Astrocyte (in vitro differentiated cells and primary cell): Measurements from ENCODE around the gene GMPS. TPM values are rescaled to one million over a fixed set of nuclear protein-coding genes. Genes with fewer than 3 reads are reported as not detected.
A peak's percentile ranks its signal among the peaks of the same experiment; 100 is the strongest.

Experiments used
- DNase-seq: peaks from one replicate; pipeline ENCODE4 v3.0.0-alpha.2; 2010; ENCODE audit warnings: low read depth
- FAIRE-seq: peaks from 2 replicates; lab custom pipeline; 2011; peaks lifted over from hg19 to GRCh38; lab: Jason Lieb, UNC
- H2AFZ ChIP-seq: 2 replicates; pipeline ENCODE4 v1.6.0; 2012; ENCODE audit warnings: low read depth, low read length, inconsistent platforms
- H3K27ac ChIP-seq: 2 replicates; pipeline ENCODE4 v1.5.1; 2011; ENCODE audit warnings: low read depth, low read length, inconsistent platforms
- H3K27me3 ChIP-seq: 2 replicates; pipeline ENCODE4 v1.6.0; 2011; ENCODE audit warnings: low read length, inconsistent platforms; ENCODE audit not compliant: insufficient read depth
- H3K36me3 ChIP-seq: 2 replicates; pipeline ENCODE4 v1.5.1; 2011; ENCODE audit warnings: low read length, inconsistent platforms; ENCODE audit not compliant: insufficient read depth
- H3K4me1 ChIP-seq: 2 replicates; pipeline ENCODE4 v1.5.1; 2011; ENCODE audit warnings: low read length, inconsistent platforms; ENCODE audit not compliant: insufficient read depth
- H3K4me2 ChIP-seq: 2 replicates; pipeline ENCODE4 v1.6.0; 2012; ENCODE audit warnings: low read length, inconsistent platforms
- H3K4me3 ChIP-seq: 2 replicates; pipeline ENCODE4 v1.5.1; 2011; ENCODE audit warnings: low read depth, mild to moderate bottlenecking, low read length, inconsistent platforms; ENCODE audit not compliant: insufficient read depth
- H3K79me2 ChIP-seq: 2 replicates; pipeline ENCODE4 v1.6.0; 2012; ENCODE audit warnings: mild to moderate bottlenecking, low read length, inconsistent platforms; ENCODE audit not compliant: insufficient read depth
- H3K9ac ChIP-seq: 2 replicates; pipeline ENCODE4 v1.6.0; 2012; ENCODE audit warnings: mild to moderate bottlenecking, low read length, inconsistent platforms
- H3K9me3 ChIP-seq: 2 replicates; pipeline ENCODE4 v1.5.1; 2012; ENCODE audit warnings: low read depth, mild to moderate bottlenecking, low read length, inconsistent platforms; ENCODE audit not compliant: insufficient read depth
- H4K20me1 ChIP-seq: 2 replicates; pipeline ENCODE4 v1.6.0; 2012; ENCODE audit warnings: low read length, inconsistent platforms; ENCODE audit not compliant: insufficient read depth
- H3K27ac Mint-ChIP-seq: one replicate; pipeline ENCODE4 v1.8.0; 2021; ENCODE audit warnings: mild to moderate bottlenecking, mixed read lengths; ENCODE audit not compliant: unreplicated experiment
- H3K27me3 Mint-ChIP-seq: one replicate; pipeline ENCODE4 v1.8.0; 2021; ENCODE audit warnings: low read depth, mixed read lengths; ENCODE audit not compliant: unreplicated experiment
- H3K36me3 Mint-ChIP-seq: one replicate; pipeline ENCODE4 v1.8.0; 2021; ENCODE audit warnings: low read depth, mixed read lengths; ENCODE audit not compliant: unreplicated experiment
- H3K4me1 Mint-ChIP-seq: one replicate; pipeline ENCODE4 v1.8.0; 2021; ENCODE audit warnings: low read depth, mixed read lengths; ENCODE audit not compliant: unreplicated experiment
- H3K4me3 Mint-ChIP-seq: one replicate; pipeline ENCODE4 v1.8.0; 2021; ENCODE audit warnings: mild to moderate bottlenecking, moderate library complexity, mixed read lengths; ENCODE audit not compliant: unreplicated experiment
- H3K9me3 Mint-ChIP-seq: one replicate; pipeline ENCODE4 v1.8.0; 2021; ENCODE audit warnings: mild to moderate bottlenecking, mixed read lengths; ENCODE audit not compliant: unreplicated experiment
- EZH2 ChIP-seq: IDR thresholded peaks from 2 replicates; pipeline ENCODE4 v1.6.1; 2012; ENCODE audit warnings: mild to moderate bottlenecking, low read length, inconsistent platforms; ENCODE audit not compliant: insufficient read depth
- total RNA-seq: library from RNA; stranded (reverse); gene quantifications from 2 replicates; pipeline ENCODE4 v1.2.1, GENCODE V29; 2021
- TF ChIP-seq, protein P1 (sequence below): IDR thresholded peaks from 2 replicates; pipeline ENCODE4 v1.5.1; 2011; ENCODE audit warnings: low read depth, mild to moderate bottlenecking, inconsistent platforms, low read length, moderate library complexity; ENCODE audit not compliant: insufficient read depth

GMPS gene
- total RNA-seq, 1 donor from 2014 or later = 58.1 TPM

DNA sequence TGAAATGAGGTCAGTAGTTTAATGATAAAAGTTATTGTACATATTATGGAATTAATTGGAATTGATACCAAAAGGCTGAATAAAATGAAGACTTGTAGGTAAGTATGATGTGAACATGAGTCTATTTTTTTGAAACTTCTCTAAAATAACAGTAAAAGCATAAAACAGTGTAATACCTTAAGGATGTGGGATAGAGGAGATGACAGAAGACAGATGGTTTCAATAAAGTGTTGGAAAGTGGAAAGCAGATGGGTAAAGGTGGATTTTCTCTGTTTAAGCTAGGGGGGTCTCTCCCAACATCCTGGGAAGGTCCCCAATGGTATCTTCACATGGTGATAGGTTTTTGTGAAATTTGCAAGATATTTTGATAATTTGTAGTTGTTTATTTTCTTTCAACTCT lies 41.6 kb downstream of the GMPS start:
- FAIRE-seq (peak; percentile 29), DNase-seq (no peak)
- Mint-ChIP-seq H3K4me1 (peaks cover 12% of the 10 kb centered on the region), H3K4me3 (no peak overlapping the region), H3K27ac (peak overlapping the region; percentile 64), H3K27me3 (no peaks in the 10 kb centered on the region), H3K9me3 (no peaks in the 10 kb centered on the region), H3K36me3 (peaks cover 23% of the 10 kb centered on the region)
- Histone ChIP-seq H3K27me3 (no peaks in the 10 kb centered on the region), H4K20me1 (no peaks in the 10 kb centered on the region), H3K9ac (no peak overlapping the region), H3K4me1 (peaks cover 8% of the 10 kb centered on the region), H3K27ac (peak overlapping the region; percentile 23), H3K4me3 (no peak overlapping the region), H3K9me3 (no peaks in the 10 kb centered on the region), H2AFZ (no peak overlapping the region), H3K79me2 (no peaks in the 10 kb centered on the region), H3K4me2 (no peak overlapping the region), H3K36me3 (peaks cover 18% of the 10 kb centered on the region)
- no peak for TF ChIP-seq EZH2
- TF ChIP-seq, protein P1, sequence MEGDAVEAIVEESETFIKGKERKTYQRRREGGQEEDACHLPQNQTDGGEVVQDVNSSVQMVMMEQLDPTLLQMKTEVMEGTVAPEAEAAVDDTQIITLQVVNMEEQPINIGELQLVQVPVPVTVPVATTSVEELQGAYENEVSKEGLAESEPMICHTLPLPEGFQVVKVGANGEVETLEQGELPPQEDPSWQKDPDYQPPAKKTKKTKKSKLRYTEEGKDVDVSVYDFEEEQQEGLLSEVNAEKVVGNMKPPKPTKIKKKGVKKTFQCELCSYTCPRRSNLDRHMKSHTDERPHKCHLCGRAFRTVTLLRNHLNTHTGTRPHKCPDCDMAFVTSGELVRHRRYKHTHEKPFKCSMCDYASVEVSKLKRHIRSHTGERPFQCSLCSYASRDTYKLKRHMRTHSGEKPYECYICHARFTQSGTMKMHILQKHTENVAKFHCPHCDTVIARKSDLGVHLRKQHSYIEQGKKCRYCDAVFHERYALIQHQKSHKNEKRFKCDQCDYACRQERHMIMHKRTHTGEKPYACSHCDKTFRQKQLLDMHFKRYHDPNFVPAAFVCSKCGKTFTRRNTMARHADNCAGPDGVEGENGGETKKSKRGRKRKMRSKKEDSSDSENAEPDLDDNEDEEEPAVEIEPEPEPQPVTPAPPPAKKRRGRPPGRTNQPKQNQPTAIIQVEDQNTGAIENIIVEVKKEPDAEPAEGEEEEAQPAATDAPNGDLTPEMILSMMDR = no peak

DNA sequence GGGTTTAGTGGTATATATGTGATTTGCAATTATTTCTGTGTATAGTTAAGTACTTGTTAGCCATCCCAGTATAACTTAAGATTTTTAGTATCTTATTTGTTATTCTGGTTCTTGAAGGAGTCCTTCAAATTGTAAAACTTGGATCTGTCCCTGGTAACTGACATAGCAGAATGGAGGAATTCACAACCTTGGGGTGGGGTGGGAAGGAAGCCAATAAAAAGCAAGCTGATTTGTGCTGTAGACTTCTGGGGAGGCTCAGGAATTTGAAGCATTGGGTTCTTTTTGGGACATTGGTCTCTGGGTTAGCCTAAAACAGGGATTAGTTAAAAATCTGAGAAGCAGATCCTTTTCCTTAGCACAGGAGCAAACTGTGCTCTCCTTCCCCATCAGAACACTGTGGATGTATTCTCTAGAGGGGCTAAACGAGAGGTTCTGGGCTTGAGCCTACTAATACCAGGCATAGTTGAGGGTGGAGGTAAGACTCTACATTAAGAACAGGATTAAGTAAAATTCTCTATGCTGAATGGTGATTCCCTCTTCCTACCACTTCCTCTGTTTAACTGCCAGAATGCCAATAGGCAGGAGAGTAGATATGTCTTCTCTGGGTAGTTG lies 42.2 kb downstream of the GMPS start:
- DNase-seq (peak; percentile 70), FAIRE-seq (no peak)
- Histone ChIP-seq H3K9ac (no peak overlapping the region), H2AFZ (no peak overlapping the region), H3K4me1 (peaks cover 8% of the 10 kb centered on the region), H3K36me3 (peaks cover 15% of the 10 kb centered on the region), H4K20me1 (no peaks in the 10 kb centered on the region), H3K4me2 (peak overlapping the region; percentile 27), H3K27ac (peak overlapping the region; percentile 28), H3K9me3 (no peaks in the 10 kb centered on the region), H3K27me3 (no peaks in the 10 kb centered on the region), H3K4me3 (no peak overlapping the region), H3K79me2 (no peaks in the 10 kb centered on the region)
- Mint-ChIP-seq H3K4me3 (no peak overlapping the region), H3K4me1 (peaks cover 12% of the 10 kb centered on the region), H3K9me3 (no peaks in the 10 kb centered on the region), H3K27me3 (no peaks in the 10 kb centered on the region), H3K27ac (peak overlapping the region; percentile 64), H3K36me3 (peaks cover 20% of the 10 kb centered on the region)
- no peak for TF ChIP-seq EZH2
- TF ChIP-seq, protein P1 = no peak

GRCh38 chr3:155917781-155918180 lies 47.3 kb downstream of the GMPS start:
- Histone ChIP-seq H2AFZ (no peak overlapping the region), H3K79me2 (no peaks in the 10 kb centered on the region), H3K4me3 (no peak overlapping the region), H3K9ac (no peak overlapping the region), H4K20me1 (no peaks in the 10 kb centered on the region), H3K4me1 (peaks cover 3% of the 10 kb centered on the region), H3K27ac (no peak overlapping the region), H3K36me3 (peaks cover 16% of the 10 kb centered on the region), H3K9me3 (no peaks in the 10 kb centered on the region), H3K27me3 (no peaks in the 10 kb centered on the region), H3K4me2 (no peak overlapping the region)
- H3K27ac Mint-ChIP-seq = no peak overlapping the region
- H3K4me1 Mint-ChIP-seq = peaks cover 3% of the 10 kb centered on the region
- no peak for FAIRE-seq
- TF ChIP-seq EZH2 = no peak
- TF ChIP-seq, protein P1 = no peak
- no peaks in the 10 kb centered on the region for H3K27me3 Mint-ChIP-seq
- peaks cover 16% of the 10 kb centered on the region for H3K36me3 Mint-ChIP-seq
- no peak overlapping the region for H3K4me3 Mint-ChIP-seq
- no peak for DNase-seq
- H3K9me3 Mint-ChIP-seq = no peaks in the 10 kb centered on the region
